Spleen (tissue), 11 donors: ENCODE results near the gene DNAJC8. TPM values are rescaled to one million over a fixed set of nuclear protein-coding genes. Genes with fewer than 3 reads are reported as not detected.
A peak's percentile ranks its signal among the peaks of the same experiment; 100 is the strongest.

ENCODE experiments used
- DNase-seq: peaks from one replicate; pipeline ENCODE4 v3.0.0-alpha.2; 2020
- H3K27ac ChIP-seq, 8 donors: fragments of 200-600 bp; sonication (generic) in 7 of 8; 1 replicate in 4 of 8; 2 replicates in 4 of 8; pipeline versions ENCODE4 v1.5.0 to v1.8.0; 2016 to 2021; ENCODE audit warnings: inconsistent platforms in 4 of 8, mild to moderate bottlenecking in 4 of 8, moderate library complexity in 1 of 8
- H3K27me3 ChIP-seq, 7 donors: fragments of 200-600 bp; sonication (generic) in 6 of 7; replicated peaks in 1 of 7; 1 replicate in 4 of 7; 2 replicates in 3 of 7; pipeline versions ENCODE4 v1.5.0 to v1.8.0; 2016 to 2021; ENCODE audit warnings: inconsistent platforms in 3 of 7, mild to moderate bottlenecking in 1 of 7
- H3K36me3 ChIP-seq, 6 donors: fragments of 200-600 bp; sonication (generic) in 5 of 6; 1 replicate in 4 of 6; 2 replicates in 2 of 6; pipeline versions ENCODE4 v1.5.0 to v1.8.0; 2016 to 2021; ENCODE audit warnings: inconsistent platforms in 2 of 6
- H3K4me1 ChIP-seq, 6 donors: fragments of 200-600 bp; sonication (generic) in 5 of 6; 1 replicate in 3 of 6; 2 replicates in 3 of 6; pipeline versions ENCODE4 v1.5.0 to v1.8.0; 2016 to 2021; ENCODE audit warnings: inconsistent platforms in 3 of 6
- H3K4me3 ChIP-seq, 8 donors: fragments of 200-600 bp; sonication (generic) in 7 of 8; 1 replicate in 4 of 8; 2 replicates in 4 of 8; pipeline versions ENCODE4 v1.5.0 to v1.8.0; 2016 to 2021; ENCODE audit warnings: inconsistent platforms in 4 of 8, mild to moderate bottlenecking in 4 of 8, moderate library complexity in 2 of 8
- H3K9me3 ChIP-seq, 8 donors: fragments of 200-600 bp; sonication (generic) in 7 of 8; 1 replicate in 4 of 8; 2 replicates in 4 of 8; pipeline versions ENCODE4 v1.5.0 to v1.8.0; 2016 to 2021; ENCODE audit warnings: inconsistent platforms in 4 of 8
- POLR2A ChIP-seq, 3 donors: fragments of 450-650 bp; IDR thresholded peaks; one replicate each; pipeline ENCODE4 v1.5.1; 2017; ENCODE audit warnings: antibody characterized with exemption in 3 of 3, mild to moderate bottlenecking in 1 of 3
- POLR2AphosphoS5 ChIP-seq, 3 donors: sonication (generic); formaldehyde crosslinking; IDR thresholded peaks; one replicate each; pipeline ENCODE4 v1.5.1; 2017; ENCODE audit warnings: antibody characterized with exemption in 3 of 3
- WGBS, 5 donors: extraction: QIAGEN DNeasy Blood & Tissue Kit in 3 of 5; methylation state at CpG; one replicate each; pipeline versions ENCODE4 v1.1.5 to v1.1.7; 2013 to 2018; 5-methylcytosine and 5-hydroxymethylcytosine counted together
- intact Hi-C: fragments of 100-400 bp; cut with DNase I; formaldehyde crosslinking; loops from one replicate; pipeline ENCODE4 v1.15.0; 2023; ENCODE audit warnings: low total_unique reads
- polyA plus RNA-seq, 3 donors: library from polyadenylated mRNA; stranded (reverse); fragments of 200-250 nt; gene quantifications; one replicate each; pipeline ENCODE4 v1.2.1, GENCODE V29; 2013
- total RNA-seq, 7 donors: library from RNA; depleted of rRNA in 3 of 7; stranded (reverse); fragments of >200 nt in 3 of 7; fragmentation: NEBNext Ultra II Directional in 4 of 7; extraction: Animal tissue kit (Norgen Biotek cat#: 25700) in 4 of 7; gene quantifications; one replicate each; pipeline versions ENCODE4 v1.1.0 to v1.2.1, GENCODE V29; 2016 to 2021
- TF ChIP-seq, protein P1 (sequence below), 11 experiments: fragments of 200-600 bp in 7 of 11; fragments of 450-650 bp in 4 of 11; sonication (generic) in 4 of 11; IDR thresholded peaks in 8 of 11; conservative IDR thresholded peaks in 3 of 11; 1 replicate in 7 of 11; 2 replicates in 4 of 11; pipeline versions ENCODE4 v1.4.0 to v1.8.0; 2016 to 2021; ENCODE audit warnings: antibody characterized with exemption in 11 of 11, inconsistent platforms in 4 of 11, mild to moderate bottlenecking in 1 of 11
- donor health status: healthy with polysubstance abuse.
- donor health status: DM: no; HTN: no; CAD: no; lungs with moderate emphysema.
- donor health status: DM: no; HTN: no; CAD: no.
- donor health status: Bipolar disorder and iron deficiency.
- donor health status: healthy.
- donor health status: DM: no; HTN: no; CAD: no.
- donor health status: DM: yes; HTN: yes; CAD: no.

The DNAJC8 gene
- total and polyA plus RNA-seq, 10 donors = 52.0 to 95.9 (median 62.3) TPM

DNA sequence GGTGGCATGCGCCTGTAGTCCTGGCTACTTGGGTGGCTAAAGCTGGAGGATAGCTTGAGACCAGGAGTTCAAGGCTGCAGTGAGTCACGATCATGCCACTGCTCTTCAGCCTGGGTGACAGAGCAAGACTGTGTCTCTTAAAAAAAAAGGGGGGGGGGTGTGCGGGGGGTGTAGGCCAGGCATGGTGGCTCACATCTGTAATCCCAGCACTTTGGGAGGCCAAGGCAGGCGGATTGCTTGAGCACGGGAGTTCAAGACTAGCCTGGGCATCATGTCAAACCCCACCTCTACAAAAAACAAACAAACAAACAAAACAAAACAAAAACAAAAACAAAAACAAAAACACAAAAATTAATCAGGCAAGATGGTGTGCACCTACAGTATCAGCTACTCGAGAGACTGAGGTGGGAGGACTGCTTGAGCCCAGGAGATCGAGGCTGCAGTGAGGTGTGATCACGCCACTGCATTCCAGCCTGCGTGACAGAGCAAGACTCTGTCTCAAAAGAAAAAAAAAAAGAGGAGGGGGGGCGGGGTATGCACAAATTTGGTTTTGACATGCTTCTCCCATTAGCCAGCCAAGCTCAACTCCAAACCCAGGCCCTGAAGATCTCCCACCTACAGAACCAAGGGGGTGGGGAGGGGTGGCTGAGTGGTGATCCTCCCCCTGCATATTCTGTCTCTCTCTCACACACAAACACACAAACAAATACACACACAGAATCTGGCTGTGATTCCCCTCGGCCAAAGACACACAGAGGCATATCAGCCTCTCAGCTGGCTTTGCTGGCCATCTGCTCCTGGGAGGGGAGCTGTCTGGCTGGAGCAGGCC lies 59.5 kb downstream of the DNAJC8 start:
- peaks cover 29 to 100% (median 95%) of the 10 kb centered on the region in 6 donors for H3K4me1 ChIP-seq
- peaks cover 0 to 25% (median 0%) of the 10 kb centered on the region in 6 donors for H3K36me3 ChIP-seq
- 58 to 62% (median 61%) methylated on average over 11 of the region's 11 CpGs for WGBS, 5 donors
- peak overlapping the region in 6 of 8 donors; percentile 70 to 88 (median 78) for H3K27ac ChIP-seq
- intact Hi-C loops = no loop called here
- no peaks in the 10 kb centered on the region for H3K27me3 ChIP-seq
- DNase-seq = peak; percentile 73
- H3K9me3 ChIP-seq = no peaks in the 10 kb centered on the region
- H3K4me3 ChIP-seq = peak overlapping the region in 5 of 8 donors; percentile 19 to 64 (median 37)
- TF ChIP-seq, protein P1, sequence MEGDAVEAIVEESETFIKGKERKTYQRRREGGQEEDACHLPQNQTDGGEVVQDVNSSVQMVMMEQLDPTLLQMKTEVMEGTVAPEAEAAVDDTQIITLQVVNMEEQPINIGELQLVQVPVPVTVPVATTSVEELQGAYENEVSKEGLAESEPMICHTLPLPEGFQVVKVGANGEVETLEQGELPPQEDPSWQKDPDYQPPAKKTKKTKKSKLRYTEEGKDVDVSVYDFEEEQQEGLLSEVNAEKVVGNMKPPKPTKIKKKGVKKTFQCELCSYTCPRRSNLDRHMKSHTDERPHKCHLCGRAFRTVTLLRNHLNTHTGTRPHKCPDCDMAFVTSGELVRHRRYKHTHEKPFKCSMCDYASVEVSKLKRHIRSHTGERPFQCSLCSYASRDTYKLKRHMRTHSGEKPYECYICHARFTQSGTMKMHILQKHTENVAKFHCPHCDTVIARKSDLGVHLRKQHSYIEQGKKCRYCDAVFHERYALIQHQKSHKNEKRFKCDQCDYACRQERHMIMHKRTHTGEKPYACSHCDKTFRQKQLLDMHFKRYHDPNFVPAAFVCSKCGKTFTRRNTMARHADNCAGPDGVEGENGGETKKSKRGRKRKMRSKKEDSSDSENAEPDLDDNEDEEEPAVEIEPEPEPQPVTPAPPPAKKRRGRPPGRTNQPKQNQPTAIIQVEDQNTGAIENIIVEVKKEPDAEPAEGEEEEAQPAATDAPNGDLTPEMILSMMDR (IDR thresholded peaks at IDR 0.05 in 8 of 11, conservative IDR thresholded peaks at IDR 0.05 in 3 of 11) = no peak
- no peak for TF ChIP-seq POLR2AphosphoS5 (IDR thresholded peaks at IDR 0.05)
- no peak for TF ChIP-seq POLR2A (IDR thresholded peaks at IDR 0.05)

DNA sequence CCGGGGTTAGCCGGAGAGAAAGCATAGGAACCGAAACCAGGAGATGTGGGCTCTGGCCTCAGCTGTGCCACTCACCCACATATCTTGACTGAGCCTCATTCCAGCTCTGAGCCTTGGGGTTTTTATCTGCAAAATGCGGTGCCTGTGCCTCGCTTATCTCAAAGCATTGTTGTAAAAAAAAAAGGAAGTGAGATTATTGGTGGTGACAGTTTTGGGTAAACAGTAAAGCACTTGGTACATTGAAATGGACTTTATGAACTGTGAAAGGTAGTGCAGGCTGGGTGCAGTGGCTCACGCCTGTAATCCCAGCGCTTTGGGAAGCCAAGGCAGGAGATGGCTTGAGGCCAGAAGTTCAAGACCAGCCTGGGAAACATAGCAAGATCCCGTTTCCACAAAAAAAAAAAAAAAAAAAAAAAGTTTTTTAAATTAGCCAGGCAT lies 60.1 kb downstream of the DNAJC8 start:
- H3K27me3 ChIP-seq = no peaks in the 10 kb centered on the region
- peak overlapping the region in 2 of 8 donors; percentile 37 to 64 for H3K4me3 ChIP-seq
- 9 to 22% (median 10%) methylated on average over 7 to 8 of the region's 8 CpGs for WGBS, 5 donors
- peaks cover 29 to 98% (median 91%) of the 10 kb centered on the region in 6 donors for H3K4me1 ChIP-seq
- DNase-seq = peak; percentile 81
- intact Hi-C loops = no loop called here
- peak overlapping the region in 7 of 8 donors; percentile 3 to 88 (median 76) for H3K27ac ChIP-seq
- peaks cover 0 to 30% (median 0%) of the 10 kb centered on the region in 6 donors for H3K36me3 ChIP-seq
- H3K9me3 ChIP-seq = no peaks in the 10 kb centered on the region
- TF ChIP-seq POLR2A (IDR thresholded peaks at IDR 0.05) (no peak), POLR2AphosphoS5 (IDR thresholded peaks at IDR 0.05) (peak in 1 of 3 donors; percentile 75)
- TF ChIP-seq, protein P1 (IDR thresholded peaks at IDR 0.05 in 8 of 11, conservative IDR thresholded peaks at IDR 0.05 in 3 of 11) = no peak

DNA sequence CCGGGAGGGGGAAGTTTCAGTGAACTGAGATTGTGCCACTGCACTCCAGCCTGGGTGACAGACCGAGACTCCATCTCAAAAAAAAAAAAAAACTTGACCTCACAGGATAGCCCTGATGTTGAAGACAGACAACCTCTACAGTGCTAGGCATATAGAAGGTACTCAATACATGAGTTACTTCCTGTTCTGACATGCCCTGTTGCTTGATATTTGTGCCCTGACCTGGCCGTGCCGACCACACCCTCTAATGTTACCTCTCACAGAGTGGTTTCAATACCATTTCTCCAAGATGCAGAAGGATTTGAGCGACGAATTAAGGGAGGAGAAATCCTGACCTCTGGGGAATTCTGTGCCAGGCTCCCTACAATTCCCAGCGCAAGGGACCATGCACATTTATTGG lies 61.6 kb downstream of the DNAJC8 start:
- Histone ChIP-seq H3K27ac (peak overlapping the region in 4 of 8 donors; percentile 70 to 88 (median 82)), H3K27me3 (no peaks in the 10 kb centered on the region), H3K9me3 (no peaks in the 10 kb centered on the region), H3K36me3 (peaks cover 0 to 35% (median 0%) of the 10 kb centered on the region in 6 donors), H3K4me1 (peaks cover 25 to 83% (median 77%) of the 10 kb centered on the region in 6 donors), H3K4me3 (peak overlapping the region in 1 of 8 donors; percentile 64)
- intact Hi-C loops = no loop called here
- TF ChIP-seq POLR2A (IDR thresholded peaks at IDR 0.05) (no peak), POLR2AphosphoS5 (IDR thresholded peaks at IDR 0.05) (no peak)
- TF ChIP-seq, protein P1 (IDR thresholded peaks at IDR 0.05 in 8 of 11, conservative IDR thresholded peaks at IDR 0.05 in 3 of 11) = no peak
- 60 to 80% (median 79%) methylated on average over 7 of the region's 7 CpGs for WGBS, 5 donors
- peak; percentile 63 for DNase-seq

DNA sequence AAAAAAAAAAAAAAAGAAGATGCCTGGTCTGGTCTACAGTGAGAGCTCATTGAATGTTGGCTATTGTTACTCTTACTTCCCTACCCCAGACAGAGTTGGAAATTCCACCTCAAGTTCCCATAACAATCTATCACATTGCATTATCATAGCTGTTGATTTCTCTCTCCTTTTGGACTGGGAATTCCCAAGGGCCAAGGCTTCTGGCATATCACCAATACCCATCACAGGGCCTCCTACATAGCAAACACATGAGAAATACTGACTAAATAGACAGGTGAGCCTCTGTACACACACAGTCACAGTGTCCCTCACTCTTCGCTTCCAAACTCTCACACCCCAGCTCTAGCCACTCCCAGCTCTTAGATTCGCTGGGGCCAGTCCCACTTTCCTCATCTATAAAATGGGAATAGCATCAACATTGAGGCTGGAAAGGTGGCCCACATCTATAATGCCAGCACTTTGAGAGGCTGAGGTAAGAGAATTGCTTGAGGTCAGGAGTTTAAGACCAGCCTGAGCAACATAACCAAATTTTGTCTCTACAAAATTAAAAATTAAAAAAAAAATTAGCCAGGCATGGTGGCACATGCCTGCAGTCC lies 62.7 kb downstream of the DNAJC8 start:
- Histone ChIP-seq H3K36me3 (peaks cover 0 to 35% (median 0%) of the 10 kb centered on the region in 6 donors), H3K27me3 (no peaks in the 10 kb centered on the region), H3K4me3 (no peak overlapping the region), H3K9me3 (no peaks in the 10 kb centered on the region), H3K27ac (peak overlapping the region in 4 of 8 donors; percentile 3 to 88 (median 52)), H3K4me1 (peaks cover 25 to 71% (median 68%) of the 10 kb centered on the region in 6 donors)
- 94 to 98% (median 96%) methylated on average over 2 of the region's 2 CpGs for WGBS, 5 donors
- intact Hi-C loops = no loop called here
- TF ChIP-seq, protein P1 (IDR thresholded peaks at IDR 0.05 in 8 of 11, conservative IDR thresholded peaks at IDR 0.05 in 3 of 11) = no peak
- TF ChIP-seq POLR2A (IDR thresholded peaks at IDR 0.05) (no peak), POLR2AphosphoS5 (IDR thresholded peaks at IDR 0.05) (no peak)
- DNase-seq = peak; percentile 15
